B cell (primary cell): ENCODE measurements around the gene ACSM3. TPM values are rescaled to one million over a fixed set of nuclear protein-coding genes. Genes with fewer than 3 reads are reported as not detected.

ENCODE experiments used
- ATAC-seq: fragments of 200-7000 bp; cut with Tn5 transposase; one replicate; pipeline ENCODE4 v1.10.0; 2021; ENCODE audit warnings: low read depth, mild to moderate bottlenecking, moderate number of reproducible peaks, moderate library complexity
- CTCF ChIA-PET: fragments of 350-600 bp; sonication (Branson Sonifier 250); formaldehyde crosslinking; loops from one replicate; lab custom pipeline; 2021; ENCODE audit warnings: antibody characterized with exemption, inconsistent platforms; lab: Charles Lee
- POLR2A ChIA-PET: fragments of 350-600 bp; sonication (Branson Sonifier 250); formaldehyde crosslinking; loops from one replicate; lab custom pipeline; 2021; ENCODE audit warnings: antibody characterized with exemption; lab: Charles Lee
- DNase-seq: peaks from one replicate; pipeline ENCODE4 v3.0.0; 2013
- H2AFZ ChIP-seq: 2 replicates; pipeline ENCODE4 v1.6.1; 2012; ENCODE audit warnings: mild to moderate bottlenecking, low read depth, low read length; ENCODE audit not compliant: insufficient read depth, poor library complexity, severe bottlenecking
- H3K27ac ChIP-seq, 2 donors: 1 replicate in 1 of 2; 2 replicates in 1 of 2; pipeline ENCODE4 v1.5.1; 2012 to 2013; ENCODE audit warnings: low read length in 2 of 2, mild to moderate bottlenecking in 2 of 2, moderate library complexity in 1 of 2
- H3K27me3 ChIP-seq, 4 experiments: fragments of 200-600 bp in 1 of 4; sonication (generic) in 1 of 4; replicated peaks in 1 of 4; 1 replicate in 2 of 4; 2 replicates in 2 of 4; pipeline versions ENCODE4 v1.6.1 to v1.7.0; 2013 to 2016; ENCODE audit warnings: low read length in 3 of 4, mild to moderate bottlenecking in 2 of 4, mixed read lengths in 1 of 4, moderate library complexity in 1 of 4; ENCODE audit not compliant: insufficient read depth in 4 of 4, control insufficient read depth in 3 of 4; ENCODE audit errors: control extremely low read depth in 1 of 4
- H3K36me3 ChIP-seq, 2 experiments: replicated peaks in 1 of 2; 1 replicate in 1 of 2; 2 replicates in 1 of 2; pipeline versions ENCODE4 v1.6.1 to v1.7.1; 2013; ENCODE audit warnings: low read length in 1 of 2; ENCODE audit not compliant: insufficient read depth in 2 of 2, control insufficient read depth in 1 of 2; ENCODE audit errors: control extremely low read depth in 1 of 2, extremely low read depth in 1 of 2
- H3K4me1 ChIP-seq, 2 donors: fragments of 200-600 bp in 1 of 2; sonication (generic) in 1 of 2; 1 replicate in 1 of 2; 2 replicates in 1 of 2; pipeline versions ENCODE4 v1.5.1 to v1.6.1; 2013 to 2017; ENCODE audit warnings: low read length in 2 of 2; ENCODE audit not compliant: control insufficient read depth in 2 of 2, insufficient read depth in 2 of 2
- H3K4me2 ChIP-seq: replicated peaks from 2 replicates; pipeline ENCODE3; 2012; ENCODE audit warnings: mild to moderate bottlenecking, low read depth, low read length; ENCODE audit not compliant: poor library complexity, severe bottlenecking
- H3K4me3 ChIP-seq, 5 experiments: fragments of 200-600 bp in 1 of 5; sonication (generic) in 1 of 5; 1 replicate in 3 of 5; 2 replicates in 2 of 5; pipeline versions ENCODE4 v1.5.1 to v1.7.0; 2011 to 2016; ENCODE audit warnings: low read length in 4 of 5, mild to moderate bottlenecking in 4 of 5, low read depth in 2 of 5, control low read depth in 1 of 5, moderate library complexity in 1 of 5; ENCODE audit not compliant: insufficient read depth in 1 of 5; ENCODE audit errors: control extremely low read depth in 1 of 5, extremely low read depth in 1 of 5
- H3K79me2 ChIP-seq: fragments of 200-600 bp; sonication (generic); one replicate; pipeline ENCODE4 v1.6.0; 2016; ENCODE audit warnings: low read length; ENCODE audit not compliant: control insufficient read depth, insufficient read depth
- H3K9ac ChIP-seq: fragments of 200-600 bp; sonication (generic); 2 replicates; pipeline ENCODE4 v1.6.1; 2017; ENCODE audit warnings: mild to moderate bottlenecking, low read length, moderate library complexity
- H3K9me3 ChIP-seq, 3 donors: one replicate each; pipeline versions ENCODE4 v1.6.1 to v1.7.1; 2013; ENCODE audit warnings: low read length in 2 of 3; ENCODE audit not compliant: control insufficient read depth in 2 of 3, insufficient read depth in 1 of 3; ENCODE audit errors: control extremely low read depth in 1 of 3
- H4K20me1 ChIP-seq: 2 replicates; pipeline ENCODE4 v1.6.0; 2012; ENCODE audit warnings: mild to moderate bottlenecking, low read length; ENCODE audit not compliant: insufficient read depth, control insufficient read depth, poor library complexity, severe bottlenecking
- H3K27ac Mint-ChIP-seq: one replicate; pipeline ENCODE4 v1.8.0; 2021; ENCODE audit warnings: mixed read lengths
- H3K27me3 Mint-ChIP-seq: one replicate; pipeline ENCODE4 v1.8.0; 2021; ENCODE audit warnings: mixed read lengths
- H3K4me1 Mint-ChIP-seq: one replicate; pipeline ENCODE4 v1.8.0; 2021; ENCODE audit warnings: mixed read lengths
- H3K4me3 Mint-ChIP-seq: one replicate; pipeline ENCODE4 v1.8.0; 2021; ENCODE audit warnings: mixed read lengths
- H3K9me3 Mint-ChIP-seq: one replicate; pipeline ENCODE4 v1.8.0; 2022; ENCODE audit warnings: mixed read lengths; ENCODE audit not compliant: insufficient read depth
- CTCF ChIP-seq: fragments of 200-600 bp; IDR thresholded peaks from one replicate; pipeline ENCODE4 v1.8.0; 2022; ENCODE audit warnings: antibody characterized with exemption, mild to moderate bottlenecking
- EZH2 ChIP-seq: IDR thresholded peaks from 2 replicates; pipeline ENCODE4 v1.6.1; 2012; ENCODE audit warnings: borderline replicate concordance, low read depth, mild to moderate bottlenecking, moderate library complexity, low read length; ENCODE audit not compliant: insufficient read depth, poor library complexity, severe bottlenecking
- WGBS: methylation state at CpG from one replicate; pipeline ENCODE4 v1.1.5; 2013; ENCODE audit warnings: missing lambda C conversion rate; ENCODE audit not compliant: insufficient coverage; 5-methylcytosine and 5-hydroxymethylcytosine counted together
- intact Hi-C: fragments of 100-400 bp; cut with micrococcal nuclease; formaldehyde crosslinking; loops from one replicate; pipeline ENCODE4 v1.10.0; 2022
- polyA plus RNA-seq: library from polyadenylated mRNA; depleted of rRNA; stranded (reverse); fragments of >200 nt; gene quantifications from 2 replicates; pipeline ENCODE4 v1.2.3, GENCODE V29; 2012
- total RNA-seq, 2 donors: library from RNA; stranded (reverse); fragments of 120-200 nt in 1 of 2; gene quantifications; 1 replicate in 1 of 2; 2 replicates in 1 of 2; pipeline versions ENCODE4 v1.2.3 to v1.2.4, GENCODE V29; 2013 to 2022

The ACSM3 gene
- total and polyA plus RNA-seq, 2 donors (not counting 1 experiment from before 2014, with no cell fraction given): 6.3 to 84.2 TPM

DNA sequence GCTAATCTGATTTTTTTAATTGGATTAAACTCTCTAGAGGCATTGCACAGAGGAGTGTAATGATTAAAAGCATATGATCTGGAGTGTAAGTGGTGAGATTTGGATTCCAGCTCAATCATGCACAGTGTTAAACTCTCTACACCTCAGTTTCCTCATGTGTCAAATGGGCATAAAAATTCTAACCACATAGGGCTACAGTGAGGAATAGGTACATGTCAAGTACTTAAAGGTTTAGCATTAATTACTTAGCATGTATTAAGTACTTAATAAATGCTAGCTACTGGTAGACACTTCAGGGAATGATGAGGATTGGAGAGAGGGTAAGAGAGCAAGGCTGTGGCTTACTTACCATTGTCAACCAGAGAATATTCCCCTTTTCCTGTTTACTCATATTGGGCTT, 25.3 kb downstream of the ACSM3 start:
- DNase-seq (no peak), ATAC-seq (no peak)
- Histone ChIP-seq H3K36me3 (no peaks in the 10 kb centered on the region), H3K9ac (no peak overlapping the region), H3K79me2 (no peaks in the 10 kb centered on the region), H4K20me1 (no peaks in the 10 kb centered on the region), H3K4me1 (no peaks in the 10 kb centered on the region), H2AFZ (no peak overlapping the region), H3K4me2 (no peak overlapping the region), H3K9me3 (peaks cover 0 to 3% (median 0%) of the 10 kb centered on the region in 3 donors), H3K27ac (no peak overlapping the region), H3K4me3 (no peak overlapping the region), H3K27me3 (no peaks in the 10 kb centered on the region)
- no peaks in the 10 kb centered on the region for H3K4me1 Mint-ChIP-seq
- no peak overlapping the region for H3K4me3 Mint-ChIP-seq
- ChIA-PET CTCF (no interaction called here), POLR2A (no interaction called here)
- TF ChIP-seq EZH2: no peak
- TF ChIP-seq CTCF: no peak
- H3K27me3 Mint-ChIP-seq: no peaks in the 10 kb centered on the region
- H3K9me3 Mint-ChIP-seq: no peaks in the 10 kb centered on the region
- no peak overlapping the region for H3K27ac Mint-ChIP-seq
- intact Hi-C loops: no loop called here

DNA sequence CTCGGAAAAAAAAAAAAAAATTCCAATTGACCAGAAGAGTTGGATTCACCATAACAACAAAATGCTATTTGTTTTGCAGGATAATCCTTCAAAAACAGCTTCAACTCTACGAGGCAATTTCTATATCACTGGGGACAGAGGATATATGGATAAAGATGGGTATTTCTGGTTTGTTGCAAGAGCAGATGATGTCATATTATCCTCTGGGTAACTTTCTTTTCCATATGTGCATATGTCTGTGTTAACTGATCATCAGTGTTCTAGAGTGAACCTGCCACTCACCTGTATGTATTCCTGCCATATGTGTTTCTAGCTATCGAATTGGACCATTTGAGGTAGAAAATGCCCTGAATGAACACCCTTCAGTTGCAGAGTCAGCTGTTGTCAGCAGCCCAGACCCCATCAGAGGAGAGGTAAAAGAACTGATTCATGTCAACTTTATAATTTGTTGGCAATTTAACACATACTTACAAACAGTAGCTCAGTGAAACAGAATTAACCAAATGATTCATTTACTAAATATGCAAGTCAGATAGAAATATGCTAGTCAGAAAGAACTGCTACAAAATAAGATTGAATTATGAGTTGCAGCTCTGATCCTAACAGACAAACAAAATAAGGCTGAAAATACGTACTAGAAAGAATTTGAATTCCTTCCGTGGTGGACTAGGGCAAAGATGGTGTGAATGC, 28.3 kb downstream of the ACSM3 start:
- Histone ChIP-seq H2AFZ (no peak overlapping the region), H3K4me2 (no peak overlapping the region), H3K27me3 (no peaks in the 10 kb centered on the region), H3K79me2 (no peaks in the 10 kb centered on the region), H3K4me1 (no peaks in the 10 kb centered on the region), H3K9ac (no peak overlapping the region), H3K36me3 (no peaks in the 10 kb centered on the region), H3K9me3 (no peaks in the 10 kb centered on the region), H3K4me3 (no peak overlapping the region), H3K27ac (no peak overlapping the region), H4K20me1 (no peaks in the 10 kb centered on the region)
- intact Hi-C loops: no loop called here
- Mint-ChIP-seq H3K4me1 (no peaks in the 10 kb centered on the region), H3K9me3 (no peaks in the 10 kb centered on the region), H3K27ac (no peak overlapping the region), H3K27me3 (no peaks in the 10 kb centered on the region), H3K4me3 (no peak overlapping the region)
- TF ChIP-seq EZH2 (no peak), CTCF (no peak)
- DNase-seq (no peak), ATAC-seq (no peak)
- WGBS: 100% methylated on average over 2 of the region's 5 CpGs
- ChIA-PET POLR2A (no interaction called here), CTCF (interaction anchor here (0.7 kb wide), 1 partner anchor 109 kb away, joined by 3 read pairs; no protein-coding TSS in a partner anchor)
